ENCODE results near the gene ZNF227. TPM values are rescaled to one million over a fixed set of nuclear protein-coding genes. Genes with fewer than 3 reads are reported as not detected.
"Not testable (repeated sequence)": the region's sequence is repeated elsewhere in the genome, so short reads cannot be mapped to it uniquely, and the experiment has no call there.

Gene ZNF227
- total RNA-seq, result 10 to 100 TPM in 2 of 3 donors, 1 to 10 TPM in 1; 8.2 to 33.2 (median 18.7) TPM

- intact Hi-C loops (cut with DNase I; ENCODE audit: low total_unique reads), result no loop called here
- no peaks in the 10 kb centered on the region for H3K27me3 ChIP-seq
- peak within 1 kb of the TSS; percentile 78 to 80 (median 78) for H3K4me3 ChIP-seq
- TF ChIP-seq POLR2A (IDR thresholded peaks at IDR 0.05), result no peak
- no peak for TF ChIP-seq CTCF (IDR thresholded peaks at IDR 0.05)
- TF ChIP-seq POLR2AphosphoS5 (IDR thresholded peaks at IDR 0.05), result peak; percentile 78 to 83 (median 80)
- H3K9me3 ChIP-seq, result peaks cover 8 to 16% of the 10 kb centered on the region in 2 donors
- peak within 1 kb of the TSS; percentile 89 to 92 for H3K27ac ChIP-seq
- no peaks in the 10 kb centered on the region for H3K4me1 ChIP-seq
- no peaks in the 10 kb centered on the region for H3K36me3 ChIP-seq
- peak; percentile 88 to 91 for DNase-seq (ENCODE audit: low spot score in 2 of 2)
These were observed at the start of gene ZNF227 for GRCh38 chr19:44212250-44212865. TSS of gene ZNF227 (plus strand) at chr19:44212532. CDS start at chr19:44217793, 5,261 bp downstream.

GRCh38 chr19:44163789-44164188, 48.5 kb upstream of the ZNF227 start:
- H3K4me1 ChIP-seq, result no peaks in the 10 kb centered on the region
- no peak for TF ChIP-seq POLR2AphosphoS5 (IDR thresholded peaks at IDR 0.05)
- TF ChIP-seq POLR2A (IDR thresholded peaks at IDR 0.05), result no peak
- no peak for TF ChIP-seq CTCF (IDR thresholded peaks at IDR 0.05)
- no peak overlapping the region for H3K4me3 ChIP-seq
- peaks cover 13% of the 10 kb centered on the region for H3K36me3 ChIP-seq
- peaks cover 51 to 82% of the 10 kb centered on the region in 2 donors for H3K9me3 ChIP-seq
- intact Hi-C loops (cut with DNase I; ENCODE audit: low total_unique reads), result no loop called here
- H3K27me3 ChIP-seq, result no peaks in the 10 kb centered on the region
- H3K27ac ChIP-seq, result no peak overlapping the region
- no peak for DNase-seq (ENCODE audit: low spot score in 2 of 2)

GRCh38 chr19:44164327-44164672, 48.0 kb upstream of the ZNF227 start:
- Histone ChIP-seq H3K4me1 (no peaks in the 10 kb centered on the region), H3K4me3 (peak overlapping the region; percentile 60 to 82 (median 65)), H3K27me3 (no peaks in the 10 kb centered on the region), H3K9me3 (peaks cover 46 to 77% of the 10 kb centered on the region in 2 donors), H3K27ac (peak overlapping the region; percentile 91 to 92), H3K36me3 (peaks cover 13% of the 10 kb centered on the region)
- TF ChIP-seq POLR2AphosphoS5 (IDR thresholded peaks at IDR 0.05), result no peak
- no peak for TF ChIP-seq POLR2A (IDR thresholded peaks at IDR 0.05)
- no peak for TF ChIP-seq CTCF (IDR thresholded peaks at IDR 0.05)
- DNase-seq (ENCODE audit: low spot score in 2 of 2), result no peak
- intact Hi-C loops (cut with DNase I; ENCODE audit: low total_unique reads), result no loop called here

- H3K9me3 ChIP-seq, result peaks cover 43 to 77% of the 10 kb centered on the region in 2 donors
- no peaks in the 10 kb centered on the region for H3K4me1 ChIP-seq
- peak; percentile 81 to 94 for DNase-seq (ENCODE audit: low spot score in 2 of 2)
- H3K27ac ChIP-seq, result peak within 1 kb of the TSS; percentile 91 to 92
- intact Hi-C loops (cut with DNase I; ENCODE audit: low total_unique reads), result no loop called here
- H3K27me3 ChIP-seq, result no peaks in the 10 kb centered on the region
- H3K4me3 ChIP-seq, result peak within 1 kb of the TSS; percentile 60 to 82 (median 65)
- peaks cover 18% of the 10 kb centered on the region for H3K36me3 ChIP-seq
- TF ChIP-seq CTCF (IDR thresholded peaks at IDR 0.05), result no peak
- peak; percentile 74 to 87 (median 85) for TF ChIP-seq POLR2AphosphoS5 (IDR thresholded peaks at IDR 0.05)
These were observed 47.4 kb upstream of the ZNF227 start, which contains the start of gene ZNF226 for GRCh38 chr19:44164673-44165512. TSS of gene ZNF226 (plus strand) at chr19:44165100. CDS start at chr19:44170081, 4,981 bp downstream.

GRCh38 chr19:44170660-44171059, 41.7 kb upstream of the ZNF227 start:
- H3K27me3 ChIP-seq; H3K4me1 ChIP-seq; H3K4me3 ChIP-seq; DNase-seq (ENCODE audit: low spot score in 2 of 2); intact Hi-C loops (cut with DNase I; ENCODE audit: low total_unique reads); H3K27ac ChIP-seq: not testable (repeated sequence)
- Histone ChIP-seq H3K9me3 (peaks cover 64 to 90% of the 10 kb centered on the region in 2 donors), H3K36me3 (peaks cover 73% of the 10 kb centered on the region)
